AG08396 (cell line): ENCODE measurements around the gene ALK.

Source experiments
- DNase-seq: peaks from one replicate; pipeline ENCODE4 v3.0.0; 2012; ENCODE audit warnings: low spot score, mixed read lengths

The ALK gene

GRCh38 chr2:29921560-29921915 is at the start of gene ALK:
Gene ALK (minus strand): TSS chr2:29921586. CDS start chr2:29920659, 927 bp downstream.
- peak; percentile 94 for DNase-seq

- DNase-seq: no peak
These were observed 44.9 kb upstream of the ALK start for GRCh38 chr2:29966266-29966665.

- DNase-seq: no peak
These were observed 42.7 kb upstream of the ALK start for GRCh38 chr2:29963972-29964570.

GRCh38 chr2:29962922-29963321 is 41.5 kb upstream of the ALK start:
- no peak for DNase-seq

- DNase-seq: no peak
These were observed 32.9 kb upstream of the ALK start for GRCh38 chr2:29954316-29954715.

- no peak for DNase-seq
These were observed 31.6 kb upstream of the ALK start for GRCh38 chr2:29952973-29953372.

- no peak for DNase-seq
These were observed 30.2 kb upstream of the ALK start for GRCh38 chr2:29951576-29951975.

GRCh38 chr2:29950481-29950880 is 29.1 kb upstream of the ALK start:
- no peak for DNase-seq

- no peak for DNase-seq
These were observed 27.7 kb upstream of the ALK start for GRCh38 chr2:29949042-29949441.

- no peak for DNase-seq
These were observed 25.1 kb upstream of the ALK start for GRCh38 chr2:29946505-29946904.

GRCh38 chr2:29942711-29943110 is 21.3 kb upstream of the ALK start:
- no peak for DNase-seq

- no peak for DNase-seq
These were observed 19.3 kb upstream of the ALK start for GRCh38 chr2:29940706-29941105.

- no peak for DNase-seq
These were observed 14.6 kb upstream of the ALK start for GRCh38 chr2:29936020-29936419.

GRCh38 chr2:29931818-29932217 is 10.4 kb upstream of the ALK start:
- no peak for DNase-seq

- DNase-seq: peak; percentile 78
These were observed 1.8 kb upstream of the ALK start for GRCh38 chr2:29923110-29923721.

GRCh38 chr2:29922605-29923004 is 1.2 kb upstream of the ALK start:
- DNase-seq: no peak

GRCh38 chr2:29920631-29921559 is 491 bp downstream of the ALK start:
- DNase-seq: peak; percentile 40

- peak; percentile 64 for DNase-seq
These were observed 1.2 kb downstream of the ALK start for GRCh38 chr2:29920130-29920577.

- no peak for DNase-seq
These were observed 2.4 kb downstream of the ALK start for GRCh38 chr2:29918941-29919340.

GRCh38 chr2:29917781-29918180 is 3.6 kb downstream of the ALK start:
- no peak for DNase-seq

- no peak for DNase-seq
These were observed 4.8 kb downstream of the ALK start for GRCh38 chr2:29916571-29916970.

GRCh38 chr2:29910960-29911359 is 10.4 kb downstream of the ALK start:
- no peak for DNase-seq

- no peak for DNase-seq
These were observed 10.9 kb downstream of the ALK start for GRCh38 chr2:29910465-29910864.
